Thyroid gland (tissue), 4 donors: Measurements from ENCODE around the gene IFNGR2.
"Not testable (repeated sequence)": the region's sequence is repeated elsewhere in the genome, so short reads cannot be mapped to it uniquely, and the experiment has no call there.

Experiments
- CTCF ChIP-seq, 6 experiments: fragments of 200-600 bp in 3 of 6; fragments of 450-650 bp in 3 of 6; sonication (generic) in 3 of 6; IDR thresholded peaks; one replicate each; pipeline ENCODE4 v1.5.1; 2016 to 2019; ENCODE audit warnings: antibody characterized with exemption in 6 of 6, mild to moderate bottlenecking in 2 of 6, inconsistent platforms in 1 of 6, moderate library complexity in 1 of 6
- POLR2A ChIP-seq, 2 donors: fragments of 450-650 bp; IDR thresholded peaks; one replicate each; pipeline ENCODE4 v1.6.1; 2017; ENCODE audit warnings: antibody characterized with exemption in 2 of 2, mild to moderate bottlenecking in 2 of 2, moderate library complexity in 1 of 2

GRCh38 chr21:33363911-33364609 lies 39.2 kb upstream of the IFNGR2 start:
- not testable (repeated sequence) for TF ChIP-seq CTCF, POLR2A (IDR thresholded peaks at IDR 0.05)
